Type B pancreatic cell (in vitro differentiated cells): Measurements from ENCODE around the gene CX3CL1. TPM values are rescaled to one million over a fixed set of nuclear protein-coding genes. Genes with fewer than 3 reads are reported as not detected.
"Not testable (repeated sequence)": the region's sequence is repeated elsewhere in the genome, so short reads cannot be mapped to it uniquely, and the experiment has no call there.

Experiments
- DNase-seq: peaks from one replicate; pipeline ENCODE4 v3.0.0; 2021; ENCODE audit warnings: mixed read lengths; ENCODE audit not compliant: unreplicated experiment; ENCODE audit errors: extremely low spot score
- H3K27ac Mint-ChIP-seq: 2 replicates; pipeline ENCODE4 v1.8.0; 2021; ENCODE audit warnings: mild to moderate bottlenecking, mixed read lengths
- H3K27me3 Mint-ChIP-seq: 2 replicates; pipeline ENCODE4 v1.8.0; 2021; ENCODE audit warnings: mixed read lengths
- H3K36me3 Mint-ChIP-seq: 2 replicates; pipeline ENCODE4 v1.8.0; 2021; ENCODE audit warnings: mixed read lengths
- H3K4me1 Mint-ChIP-seq: one replicate; pipeline ENCODE4 v1.8.0; 2021; ENCODE audit warnings: mixed read lengths; ENCODE audit not compliant: unreplicated experiment
- H3K4me3 Mint-ChIP-seq: 2 replicates; pipeline ENCODE4 v1.8.0; 2021; ENCODE audit warnings: mild to moderate bottlenecking, mixed read lengths
- H3K9me3 Mint-ChIP-seq: 2 replicates; pipeline ENCODE4 v1.8.0; 2021; ENCODE audit warnings: mixed read lengths
- CTCF ChIP-seq: fragments of 200-600 bp; sonication (generic); conservative IDR thresholded peaks from 2 replicates; pipeline ENCODE4 v1.5.0; 2021; ENCODE audit warnings: antibody characterized with exemption, mild to moderate bottlenecking
- total RNA-seq: library from RNA; stranded (reverse); gene quantifications from 2 replicates; pipeline ENCODE4 v1.2.1, GENCODE V29; 2021; ENCODE audit warnings: low replicate concordance

The CX3CL1 gene
- total RNA-seq, 1 donor from 2014 or later, result 17.8 TPM

- no peak for DNase-seq
- H3K27me3 Mint-ChIP-seq, result peaks cover 9% of the 10 kb centered on the region
- no peak overlapping the region for H3K4me3 Mint-ChIP-seq
- H3K4me1 Mint-ChIP-seq, result peaks cover 6% of the 10 kb centered on the region
- no peaks in the 10 kb centered on the region for H3K9me3 Mint-ChIP-seq
- H3K27ac Mint-ChIP-seq, result no peak overlapping the region
- TF ChIP-seq CTCF, result no peak
- no peaks in the 10 kb centered on the region for H3K36me3 Mint-ChIP-seq
Measured at GRCh38 chr16:57391708-57392107, 19.4 kb downstream of the CX3CL1 start.

DNA sequence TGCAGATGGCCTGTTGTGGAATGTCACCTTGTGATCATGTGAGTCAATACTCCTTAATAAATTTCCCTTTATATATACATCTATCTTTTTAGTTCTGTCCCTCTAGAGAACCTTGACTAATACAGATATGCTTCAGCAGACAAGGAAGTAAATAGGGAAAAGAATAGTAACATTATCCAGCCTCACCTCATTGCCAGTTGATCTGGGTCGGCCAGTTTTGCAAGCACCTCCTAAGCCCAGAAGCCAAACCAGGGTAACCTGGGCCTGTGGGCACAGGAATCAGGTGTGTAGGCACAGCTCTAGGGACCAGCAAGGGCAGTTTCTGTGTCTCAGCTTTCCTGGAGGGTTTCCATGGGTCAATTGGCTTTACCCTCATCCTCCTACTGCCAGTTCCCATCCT is 20.4 kb downstream of the CX3CL1 start:
- Mint-ChIP-seq H3K27me3 (peaks cover 9% of the 10 kb centered on the region), H3K27ac (peak overlapping the region; percentile 91), H3K4me1 (peaks cover 6% of the 10 kb centered on the region), H3K4me3 (peak overlapping the region; percentile 46), H3K9me3 (no peaks in the 10 kb centered on the region), H3K36me3 (no peaks in the 10 kb centered on the region)
- no peak for TF ChIP-seq CTCF
- DNase-seq, result no peak

- no peak for DNase-seq
- Mint-ChIP-seq H3K4me3 (no peak overlapping the region), H3K27me3 (peaks cover 7% of the 10 kb centered on the region), H3K36me3 (no peaks in the 10 kb centered on the region), H3K4me1 (no peaks in the 10 kb centered on the region), H3K9me3 (no peaks in the 10 kb centered on the region), H3K27ac (peak overlapping the region; percentile 29)
- TF ChIP-seq CTCF, result no peak
Measured at GRCh38 chr16:57394444-57394843, 22.2 kb downstream of the CX3CL1 start.

- Mint-ChIP-seq H3K27me3 (peaks cover 7% of the 10 kb centered on the region), H3K4me1 (no peaks in the 10 kb centered on the region), H3K27ac (no peak overlapping the region), H3K36me3 (no peaks in the 10 kb centered on the region), H3K9me3 (no peaks in the 10 kb centered on the region), H3K4me3 (no peak overlapping the region)
- TF ChIP-seq CTCF, result no peak
- no peak for DNase-seq
Measured at GRCh38 chr16:57395026-57395425, 22.7 kb downstream of the CX3CL1 start.

DNA sequence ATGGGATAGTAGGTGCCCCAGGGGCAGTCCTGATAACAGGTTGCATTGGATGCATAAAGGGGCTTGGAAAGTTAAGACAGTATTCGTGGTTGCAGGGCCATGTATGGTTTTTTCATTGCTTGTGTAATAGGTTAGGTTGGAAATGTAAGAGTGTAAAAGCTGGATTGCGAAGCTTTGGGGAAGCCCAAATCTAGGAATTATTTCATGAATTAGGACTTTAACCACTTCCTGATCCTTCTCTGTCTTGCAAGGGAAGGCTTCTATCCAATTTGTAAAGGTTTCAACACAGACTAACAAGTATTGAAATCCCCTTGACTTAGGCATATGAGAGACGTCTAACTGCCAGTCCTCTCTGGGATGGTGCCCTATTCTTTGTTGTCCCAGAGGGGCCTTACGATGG is 24.5 kb downstream of the CX3CL1 start:
- no peaks in the 10 kb centered on the region for H3K9me3 Mint-ChIP-seq
- no peak for TF ChIP-seq CTCF
- H3K4me3 Mint-ChIP-seq, result no peak overlapping the region
- peaks cover 7% of the 10 kb centered on the region for H3K27me3 Mint-ChIP-seq
- H3K36me3 Mint-ChIP-seq, result no peaks in the 10 kb centered on the region
- no peak overlapping the region for H3K27ac Mint-ChIP-seq
- no peaks in the 10 kb centered on the region for H3K4me1 Mint-ChIP-seq
- no peak for DNase-seq

GRCh38 chr16:57397493-57397892 is 25.2 kb downstream of the CX3CL1 start:
- H3K36me3 Mint-ChIP-seq, H3K9me3 Mint-ChIP-seq, H3K4me3 Mint-ChIP-seq, H3K4me1 Mint-ChIP-seq, H3K27me3 Mint-ChIP-seq, DNase-seq, H3K27ac Mint-ChIP-seq: not testable (repeated sequence)
